Right renal pelvis (tissue), 4 donors: ENCODE measurements around the gene HSD17B2. TPM values are rescaled to one million over a fixed set of nuclear protein-coding genes. Genes with fewer than 3 reads are reported as not detected.
"Not testable (repeated sequence)": the region's sequence is repeated elsewhere in the genome, so short reads cannot be mapped to it uniquely, and the experiment has no call there.

ENCODE experiments used
- DNase-seq, 4 donors: peaks; one replicate each; pipeline ENCODE4 v3.0.0-alpha.2; 2013; ENCODE audit warnings: low read depth in 4 of 4, low spot score in 3 of 4, missing footprints in 1 of 4
- polyA plus RNA-seq, 4 donors: library from polyadenylated mRNA; unstranded; fragments of 120-200 nt; gene quantifications; one replicate each; pipeline ENCODE4 v1.2.1, GENCODE V29; 2013; ENCODE audit not compliant: insufficient read length in 4 of 4

The HSD17B2 gene
- polyA plus RNA-seq, 4 donors, result 12.1 to 19.1 (median 15.5) TPM

- DNase-seq, result no peak
Observed at GRCh38 chr16:82116535-82116934, 81.5 kb downstream of the HSD17B2 start.

- no peak for DNase-seq
Observed at GRCh38 chr16:82118749-82119148, 83.7 kb downstream of the HSD17B2 start.

- DNase-seq, result no peak
Observed at GRCh38 chr16:82119405-82119804, 84.4 kb downstream of the HSD17B2 start.

- no peak for DNase-seq
Observed at GRCh38 chr16:82124651-82125050, 89.6 kb downstream of the HSD17B2 start.

GRCh38 chr16:82129881-82130280 lies 94.8 kb downstream of the HSD17B2 start:
- DNase-seq, result no peak

- DNase-seq, result no peak
Observed at GRCh38 chr16:82133798-82134197, 98.7 kb downstream of the HSD17B2 start.

- no peak for DNase-seq
Observed at GRCh38 chr16:82134846-82135245, 99.8 kb downstream of the HSD17B2 start.

GRCh38 chr16:82135844-82136243 lies 100.8 kb downstream of the HSD17B2 start:
- peak in 3 of 4 donors; percentile 35 to 40 (median 39) for DNase-seq

- DNase-seq, result no peak
Observed at GRCh38 chr16:82136956-82137821, 102.1 kb downstream of the HSD17B2 start.

- DNase-seq, result no peak
Observed at GRCh38 chr16:82137822-82138167, 102.7 kb downstream of the HSD17B2 start.

GRCh38 chr16:82138478-82139285 lies 103.6 kb downstream of the HSD17B2 start:
- DNase-seq, result no peak

GRCh38 chr16:82139286-82139571 lies 104.2 kb downstream of the HSD17B2 start:
- DNase-seq, result not testable (repeated sequence)

- DNase-seq, result no peak
Observed at GRCh38 chr16:82146556-82146955, 111.5 kb downstream of the HSD17B2 start.

GRCh38 chr16:82146957-82147356 lies 111.9 kb downstream of the HSD17B2 start:
- DNase-seq, result no peak

GRCh38 chr16:82147546-82147945 lies 112.5 kb downstream of the HSD17B2 start:
- no peak for DNase-seq

Other genes with a start within 250 kb of the HSD17B2 start
- gene SDR42E1, start 23.8 kb upstream of the HSD17B2 start, polyA plus RNA-seq, result 10 to 100 TPM; 11.2 to 15.0 (median 12.7) TPM
- 10 to 100 TPM; 40.7 to 51.6 (median 45.4) TPM for gene MPHOSPH6, start 135.0 kb downstream of the HSD17B2 start, polyA plus RNA-seq